Activated effector memory CD4-positive, alpha-beta T cell treated with anti-CD3 and anti-CD28 coated beads, Interleukin-2, amount 50 U/mL, for 16 hours (primary cell): ENCODE results near the gene COG1.

Source experiments
- DNase-seq: peaks from one replicate; pipeline ENCODE4 v3.0.0-alpha.2; 2020

COG1 gene

DNA sequence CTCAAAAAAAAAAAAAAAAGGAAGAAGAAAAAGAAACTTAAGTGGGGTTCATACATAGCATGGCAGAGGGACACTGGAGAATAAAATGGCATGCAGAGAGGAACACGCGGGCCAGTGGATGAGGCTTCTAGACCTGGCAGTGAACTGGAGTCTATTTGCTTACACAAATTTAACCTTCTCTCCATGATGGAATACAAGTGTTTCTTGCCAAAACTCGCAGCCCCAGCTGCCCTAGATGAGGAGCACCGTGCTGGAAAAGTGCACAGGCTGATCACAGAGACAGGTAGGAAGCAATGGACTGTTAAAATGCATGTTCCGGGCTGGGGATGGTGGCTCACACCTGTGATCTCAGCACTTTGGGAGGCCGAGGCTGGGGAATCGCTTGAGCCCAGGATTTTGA lies 18.7 kb upstream of the COG1 start:
- no peak for DNase-seq

DNA sequence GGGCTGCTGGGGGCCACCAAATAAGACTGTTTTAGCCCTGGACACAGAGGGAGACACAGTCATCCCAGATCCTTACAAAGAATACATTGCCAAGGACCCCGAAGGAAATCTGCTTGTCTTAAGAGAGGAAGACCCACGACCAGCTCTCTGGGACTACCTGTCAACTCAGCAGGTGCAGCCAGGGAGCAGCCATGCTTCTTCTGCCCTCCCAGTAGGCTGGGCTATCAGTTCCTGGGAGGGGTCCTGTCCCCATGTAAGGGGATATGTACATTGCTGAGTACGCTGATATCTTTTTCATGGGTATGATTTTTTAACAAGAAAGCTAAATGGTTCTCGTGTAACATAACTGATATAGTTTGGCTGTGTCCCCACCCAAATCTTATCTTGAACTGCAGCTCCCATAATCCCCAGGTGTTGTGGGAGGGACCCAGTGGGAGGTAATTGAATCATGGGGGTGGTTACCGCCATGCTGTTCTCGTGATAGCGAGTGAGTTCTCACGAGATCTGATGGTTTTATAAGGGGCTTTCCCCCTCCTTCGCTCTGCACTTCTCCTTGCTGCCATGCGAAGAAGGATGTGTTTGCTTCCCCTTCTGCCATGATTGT lies 16.8 kb upstream of the COG1 start:
- DNase-seq, result no peak

DNA sequence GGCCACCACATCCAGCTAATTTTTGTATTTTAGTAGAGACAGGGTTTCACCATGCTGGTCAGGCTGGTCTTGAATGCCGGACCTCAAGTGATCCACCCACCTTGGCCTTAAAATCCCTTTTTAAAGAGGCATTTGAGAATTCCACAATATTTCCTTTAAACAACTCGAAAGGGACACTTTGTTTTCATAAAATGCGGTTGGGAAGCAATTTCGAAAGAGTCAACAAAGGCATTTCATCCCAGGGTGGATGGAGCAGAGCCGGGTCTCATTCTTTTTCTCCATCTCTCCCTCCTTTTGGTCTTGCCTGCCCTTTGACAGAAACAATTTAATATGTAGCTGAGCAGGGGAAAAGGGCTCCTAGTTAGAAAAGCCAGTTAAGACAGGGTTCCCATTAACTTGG lies 13.5 kb upstream of the COG1 start:
- DNase-seq, result no peak

- DNase-seq, result no peak
Measured at GRCh38 chr17:73179878-73180277, 13.0 kb upstream of the COG1 start.

- DNase-seq, result no peak
Measured at GRCh38 chr17:73182616-73183310, 10.1 kb upstream of the COG1 start.

GRCh38 chr17:73184136-73184993 lies 8.5 kb upstream of the COG1 start:
- DNase-seq, result no peak

- no peak for DNase-seq
Measured at GRCh38 chr17:73186283-73187050, 6.4 kb upstream of the COG1 start.

- DNase-seq, result no peak
Measured at GRCh38 chr17:73187203-73187769, 5.6 kb upstream of the COG1 start.

GRCh38 chr17:73188011-73188410 lies 4.8 kb upstream of the COG1 start:
- DNase-seq, result no peak

GRCh38 chr17:73189417-73190099 lies 3.3 kb upstream of the COG1 start:
- peak; percentile 31 for DNase-seq

DNA sequence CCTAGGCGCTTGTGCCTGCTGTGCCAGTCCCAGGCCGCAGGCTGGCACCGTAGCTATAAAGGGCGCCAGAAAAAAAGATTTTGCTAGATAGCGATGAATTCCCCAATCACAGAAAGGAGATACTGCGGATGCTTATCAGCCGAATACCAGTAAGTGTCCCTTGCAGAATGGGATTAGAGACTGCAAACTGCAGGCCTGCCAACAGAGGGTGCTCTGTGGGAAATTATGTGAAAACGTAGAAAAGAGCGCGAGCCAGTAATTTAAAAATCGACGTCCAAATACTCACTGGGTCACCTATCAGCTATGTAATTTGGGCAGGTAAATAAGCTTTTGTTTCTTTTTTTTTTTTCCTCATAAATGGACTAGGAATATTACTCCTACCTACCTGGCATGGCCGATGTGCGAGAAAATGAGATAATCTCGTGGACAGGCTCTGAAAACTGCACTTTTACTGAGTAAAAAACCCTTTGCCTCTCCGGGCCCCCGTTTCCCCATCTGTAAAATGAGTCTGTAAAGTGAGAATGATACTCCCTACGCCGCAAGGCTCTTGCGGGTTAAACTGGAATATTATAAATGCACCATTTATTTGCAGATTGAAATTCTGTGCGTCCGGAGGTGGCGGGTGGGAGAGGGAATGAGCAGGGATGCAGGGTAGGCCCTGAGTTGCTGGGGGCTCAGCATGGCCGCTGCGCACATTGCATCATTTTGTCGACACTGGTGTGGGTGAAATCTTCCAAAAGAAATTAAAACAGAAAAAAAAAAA lies 1.2 kb upstream of the COG1 start:
- DNase-seq, result peak; percentile 89

GRCh38 chr17:73192206-73192893 lies 505 bp upstream of the COG1 start:
- peak; percentile 85 for DNase-seq

GRCh38 chr17:73194514-73195222 lies 1.8 kb downstream of the COG1 start:
- DNase-seq, result peak; percentile 44

DNA sequence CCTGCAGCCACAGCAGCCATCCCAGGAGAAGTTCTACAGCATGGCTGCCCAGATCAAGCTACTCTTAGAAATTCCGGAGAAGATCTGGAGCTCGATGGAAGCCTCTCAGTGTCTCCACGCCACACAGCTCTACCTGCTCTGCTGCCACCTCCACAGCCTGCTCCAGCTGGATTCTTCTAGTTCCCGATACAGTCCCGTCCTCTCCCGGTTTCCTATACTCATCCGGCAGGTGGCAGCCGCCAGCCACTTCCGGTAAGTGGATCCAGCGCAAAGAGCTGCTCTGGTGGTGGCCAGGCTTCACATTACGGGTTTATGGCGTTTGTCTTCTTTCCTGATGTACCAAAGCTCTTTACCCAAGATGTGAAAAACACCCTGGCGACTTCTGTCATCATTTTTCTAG lies 3.6 kb downstream of the COG1 start:
- DNase-seq, result peak; percentile 49

GRCh38 chr17:73197161-73197560 lies 4.3 kb downstream of the COG1 start:
- peak; percentile 41 for DNase-seq

- DNase-seq, result peak; percentile 48
Measured at GRCh38 chr17:73198201-73198929, 5.5 kb downstream of the COG1 start.

GRCh38 chr17:73198930-73199260 lies 6.0 kb downstream of the COG1 start:
- DNase-seq, result peak; percentile 42

DNA sequence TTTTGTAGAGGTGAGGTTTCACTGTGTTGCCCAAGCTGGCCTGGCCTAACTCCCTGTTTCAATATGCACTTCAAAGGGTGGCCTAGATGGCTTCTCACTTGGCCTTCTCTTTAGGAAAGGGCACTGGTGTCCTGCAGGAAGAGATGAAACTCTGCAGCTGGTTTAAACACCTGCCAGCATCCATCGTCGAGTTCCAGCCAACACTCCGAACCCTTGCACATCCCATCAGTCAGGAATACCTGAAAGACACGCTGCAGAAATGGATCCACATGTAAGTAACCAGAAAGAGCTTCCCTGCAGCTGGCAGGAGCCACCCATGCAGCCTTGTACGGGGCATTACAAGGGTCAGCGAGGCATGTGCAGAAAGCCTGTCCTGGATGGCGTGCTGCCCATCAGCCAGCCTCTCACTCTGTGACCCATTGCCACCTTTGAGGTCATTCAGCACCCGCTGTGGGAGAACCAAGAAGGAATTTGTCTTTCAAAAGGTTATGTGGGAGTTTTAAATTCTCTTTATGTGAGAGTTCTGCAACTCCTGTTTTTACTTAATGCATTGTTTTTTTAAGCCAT lies 7.0 kb downstream of the COG1 start:
- DNase-seq, result peak; percentile 55

DNA sequence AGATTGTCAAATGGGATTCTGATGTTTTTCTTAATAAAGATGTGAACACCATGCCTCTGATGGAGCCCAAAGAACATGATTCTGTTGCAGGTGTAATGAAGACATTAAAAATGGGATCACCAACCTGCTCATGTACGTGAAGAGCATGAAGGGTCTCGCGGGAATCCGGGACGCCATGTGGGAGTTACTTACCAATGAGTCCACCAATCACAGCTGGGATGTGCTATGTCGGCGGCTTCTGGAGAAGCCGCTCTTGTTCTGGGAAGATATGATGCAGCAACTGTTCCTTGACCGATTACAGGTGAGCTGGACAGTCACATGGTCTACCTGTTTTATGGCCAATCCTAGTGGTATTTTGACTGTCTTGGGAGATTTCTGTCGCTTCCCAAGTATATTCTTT lies 7.6 kb downstream of the COG1 start:
- peak; percentile 12 for DNase-seq
